Measurements from ENCODE around the gene AGAP1. TPM values are rescaled to one million over a fixed set of nuclear protein-coding genes. Genes with fewer than 3 reads are reported as not detected.

The AGAP1 gene
- total RNA-seq, 1 donor from 2014 or later, result 33.7 TPM

DNA sequence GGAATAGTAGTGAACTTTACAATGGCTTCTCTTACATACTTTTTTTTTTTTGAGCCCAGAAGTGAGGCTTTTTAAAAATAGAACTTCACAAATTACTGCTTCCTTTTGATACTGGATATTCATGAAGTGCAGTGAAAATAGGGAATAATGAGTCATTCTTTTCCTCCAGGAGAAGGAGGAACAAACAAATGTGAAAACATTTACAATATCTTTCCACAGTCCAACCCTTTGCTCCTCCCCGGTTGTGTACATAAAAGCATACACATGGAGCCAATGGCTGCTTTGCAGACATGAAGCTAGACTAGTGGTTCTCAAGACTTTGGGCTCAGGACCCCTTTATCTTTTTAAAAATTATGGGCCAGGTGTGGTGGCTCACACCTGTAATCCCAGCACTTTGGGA is 407.4 kb downstream of the AGAP1 start:
- Histone ChIP-seq H3K27me3 (ENCODE audit: control insufficient read depth, insufficient read depth, low read length) (no peaks in the 10 kb centered on the region), H3K36me3 (ENCODE audit: control insufficient read depth, insufficient read depth, low read length) (no peaks in the 10 kb centered on the region), H3K4me3 (ENCODE audit: low read depth, low read length) (no peak overlapping the region)
- no peak for DNase-seq (ENCODE audit: low read depth)
- TF ChIP-seq, protein P1, sequence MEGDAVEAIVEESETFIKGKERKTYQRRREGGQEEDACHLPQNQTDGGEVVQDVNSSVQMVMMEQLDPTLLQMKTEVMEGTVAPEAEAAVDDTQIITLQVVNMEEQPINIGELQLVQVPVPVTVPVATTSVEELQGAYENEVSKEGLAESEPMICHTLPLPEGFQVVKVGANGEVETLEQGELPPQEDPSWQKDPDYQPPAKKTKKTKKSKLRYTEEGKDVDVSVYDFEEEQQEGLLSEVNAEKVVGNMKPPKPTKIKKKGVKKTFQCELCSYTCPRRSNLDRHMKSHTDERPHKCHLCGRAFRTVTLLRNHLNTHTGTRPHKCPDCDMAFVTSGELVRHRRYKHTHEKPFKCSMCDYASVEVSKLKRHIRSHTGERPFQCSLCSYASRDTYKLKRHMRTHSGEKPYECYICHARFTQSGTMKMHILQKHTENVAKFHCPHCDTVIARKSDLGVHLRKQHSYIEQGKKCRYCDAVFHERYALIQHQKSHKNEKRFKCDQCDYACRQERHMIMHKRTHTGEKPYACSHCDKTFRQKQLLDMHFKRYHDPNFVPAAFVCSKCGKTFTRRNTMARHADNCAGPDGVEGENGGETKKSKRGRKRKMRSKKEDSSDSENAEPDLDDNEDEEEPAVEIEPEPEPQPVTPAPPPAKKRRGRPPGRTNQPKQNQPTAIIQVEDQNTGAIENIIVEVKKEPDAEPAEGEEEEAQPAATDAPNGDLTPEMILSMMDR (IDR thresholded peaks at IDR 0.05; ENCODE audit: insufficient read depth, low read length, poor library complexity, severe bottlenecking), result no peak

DNA sequence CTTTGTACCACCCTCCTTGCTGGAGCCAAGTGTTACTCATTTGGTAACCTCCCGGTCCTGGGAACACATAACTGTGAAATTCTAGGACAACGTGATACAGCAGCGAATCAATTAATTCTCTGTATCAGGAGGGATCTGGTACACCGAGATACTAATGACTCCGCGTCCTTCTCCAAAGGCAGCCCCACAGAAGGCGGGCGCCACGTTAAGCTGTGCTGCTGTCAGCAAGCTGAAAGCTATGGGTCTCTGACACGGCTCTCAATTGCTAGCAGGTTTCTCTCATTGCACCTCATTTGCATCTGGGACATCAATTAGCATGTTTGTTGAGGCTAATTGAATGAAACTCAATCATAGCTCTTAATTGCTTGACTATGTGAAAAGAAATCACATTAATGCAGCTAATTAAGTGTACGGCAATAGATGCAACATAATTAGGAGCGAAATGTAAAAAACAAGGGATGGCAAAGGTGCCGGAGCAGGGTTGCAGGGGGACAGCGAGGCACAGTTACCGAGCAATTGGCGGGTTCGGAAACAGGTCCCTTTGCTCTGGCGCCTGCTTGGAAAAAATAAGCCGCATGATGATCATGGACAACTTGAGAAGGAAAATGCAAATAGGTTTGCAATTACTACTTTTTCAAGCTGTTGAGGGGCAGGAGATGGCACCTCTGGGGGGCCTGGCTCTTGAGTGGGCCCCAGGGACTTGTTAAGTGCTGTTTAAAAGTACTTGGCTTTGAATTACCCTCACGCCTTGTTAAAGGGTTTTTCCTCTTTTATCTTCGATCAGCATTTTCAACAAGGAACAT is 410.1 kb downstream of the AGAP1 start:
- no peak overlapping the region for H3K4me3 ChIP-seq (ENCODE audit: low read depth, low read length)
- DNase-seq (ENCODE audit: low read depth), result no peak
- H3K36me3 ChIP-seq (ENCODE audit: control insufficient read depth, insufficient read depth, low read length), result no peaks in the 10 kb centered on the region
- TF ChIP-seq, protein P1 (IDR thresholded peaks at IDR 0.05; ENCODE audit: insufficient read depth, low read length, poor library complexity, severe bottlenecking), result no peak
- H3K27me3 ChIP-seq (ENCODE audit: control insufficient read depth, insufficient read depth, low read length), result no peaks in the 10 kb centered on the region

DNA sequence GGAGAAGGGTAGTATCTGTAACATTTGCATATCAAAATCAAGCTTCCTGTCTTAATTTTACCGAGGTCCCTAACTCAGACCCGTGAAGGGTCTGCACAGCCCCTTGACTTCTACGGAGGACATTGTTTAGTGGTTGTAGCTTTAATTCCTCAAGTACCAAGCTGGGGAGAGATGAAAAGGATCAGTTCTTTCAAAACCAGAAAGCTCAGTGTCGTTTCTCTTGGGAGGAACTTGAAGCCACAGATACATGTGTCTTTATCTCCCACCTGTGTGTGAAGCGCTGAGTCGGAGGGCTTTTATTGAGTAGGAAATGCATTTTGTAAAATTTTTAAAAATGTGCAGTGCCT is 410.7 kb downstream of the AGAP1 start:
- no peak for DNase-seq (ENCODE audit: low read depth)
- no peaks in the 10 kb centered on the region for H3K36me3 ChIP-seq (ENCODE audit: control insufficient read depth, insufficient read depth, low read length)
- no peaks in the 10 kb centered on the region for H3K27me3 ChIP-seq (ENCODE audit: control insufficient read depth, insufficient read depth, low read length)
- H3K4me3 ChIP-seq (ENCODE audit: low read depth, low read length), result no peak overlapping the region
- TF ChIP-seq, protein P1 (IDR thresholded peaks at IDR 0.05; ENCODE audit: insufficient read depth, low read length, poor library complexity, severe bottlenecking), result no peak

DNA sequence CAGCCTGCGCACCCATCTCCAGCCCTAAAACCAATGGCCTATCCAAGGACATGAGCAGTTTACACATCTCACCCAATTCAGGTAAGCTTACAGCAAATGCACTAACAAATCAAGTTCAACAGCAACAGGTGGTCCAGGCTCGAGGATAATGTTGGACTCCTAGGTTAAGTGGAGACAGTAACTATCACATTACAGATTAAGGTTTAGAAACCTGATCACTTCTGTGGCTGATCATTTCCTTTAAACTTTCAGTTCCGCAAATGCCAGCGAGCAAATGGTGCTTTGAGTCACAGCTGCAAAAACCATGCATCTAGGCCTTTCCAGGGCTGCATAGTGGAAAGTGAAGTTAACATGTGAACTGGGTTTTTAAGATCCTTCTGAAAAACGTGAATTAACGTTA is 415.0 kb downstream of the AGAP1 start:
- DNase-seq (ENCODE audit: low read depth), result no peak
- H3K27me3 ChIP-seq (ENCODE audit: control insufficient read depth, insufficient read depth, low read length), result no peaks in the 10 kb centered on the region
- TF ChIP-seq, protein P1 (IDR thresholded peaks at IDR 0.05; ENCODE audit: insufficient read depth, low read length, poor library complexity, severe bottlenecking), result no peak
- no peak overlapping the region for H3K4me3 ChIP-seq (ENCODE audit: low read depth, low read length)
- H3K36me3 ChIP-seq (ENCODE audit: control insufficient read depth, insufficient read depth, low read length), result no peaks in the 10 kb centered on the region

GRCh38 chr2:235909358-235909757 is 415.5 kb downstream of the AGAP1 start:
- no peak overlapping the region for H3K4me3 ChIP-seq (ENCODE audit: low read depth, low read length)
- TF ChIP-seq, protein P1 (IDR thresholded peaks at IDR 0.05; ENCODE audit: insufficient read depth, low read length, poor library complexity, severe bottlenecking), result no peak
- DNase-seq (ENCODE audit: low read depth), result no peak

GRCh38 chr2:235910067-235910466 is 416.2 kb downstream of the AGAP1 start:
- DNase-seq (ENCODE audit: low read depth), result no peak
- H3K27me3 ChIP-seq (ENCODE audit: control insufficient read depth, insufficient read depth, low read length), result no peaks in the 10 kb centered on the region
- TF ChIP-seq, protein P1 (IDR thresholded peaks at IDR 0.05; ENCODE audit: insufficient read depth, low read length, poor library complexity, severe bottlenecking), result no peak
- no peak overlapping the region for H3K4me3 ChIP-seq (ENCODE audit: low read depth, low read length)
- H3K36me3 ChIP-seq (ENCODE audit: control insufficient read depth, insufficient read depth, low read length), result no peaks in the 10 kb centered on the region

More at GRCh38 chr2:235909358-235909757, 415.5 kb downstream of the AGAP1 start:
- Histone ChIP-seq H3K27me3 (ENCODE audit: control insufficient read depth, insufficient read depth, low read length) (no peaks in the 10 kb centered on the region), H3K36me3 (ENCODE audit: control insufficient read depth, insufficient read depth, low read length) (no peaks in the 10 kb centered on the region)
